ENCODE data around the gene ECI1.
"Not testable (repeated sequence)": the region's sequence is repeated elsewhere in the genome, so short reads cannot be mapped to it uniquely, and the experiment has no call there.

ECI1 gene

GRCh38 chr16:2250652-2251295, 613 bp downstream of the ECI1 start:
- peak; percentile 46 for DNase-seq

- no peak for DNase-seq
These were observed 5.0 kb downstream of the ECI1 start for GRCh38 chr16:2246301-2246885.

- no peak for DNase-seq
These were observed 6.2 kb downstream of the ECI1 start for GRCh38 chr16:2244926-2245795.

- DNase-seq = no peak
These were observed 7.1 kb downstream of the ECI1 start for GRCh38 chr16:2244301-2244700.

GRCh38 chr16:2243781-2244180, 7.6 kb downstream of the ECI1 start:
- no peak for DNase-seq

- no peak for DNase-seq
These were observed 8.3 kb downstream of the ECI1 start for GRCh38 chr16:2243031-2243528.

- DNase-seq = no peak
These were observed 8.8 kb downstream of the ECI1 start for GRCh38 chr16:2242598-2242997.

- DNase-seq = not testable (repeated sequence)
These were observed 11.1 kb downstream of the ECI1 start for GRCh38 chr16:2240331-2240730.

GRCh38 chr16:2238838-2239675, 12.3 kb downstream of the ECI1 start:
- no peak for DNase-seq

- DNase-seq = no peak
These were observed 13.1 kb downstream of the ECI1 start for GRCh38 chr16:2238150-2238837.

GRCh38 chr16:2237493-2238149, 13.8 kb downstream of the ECI1 start:
- DNase-seq = no peak

- DNase-seq = no peak
These were observed 14.3 kb downstream of the ECI1 start for GRCh38 chr16:2237102-2237482.

- no peak for DNase-seq
These were observed 14.9 kb downstream of the ECI1 start, which contains the start of gene DNASE1L2 for GRCh38 chr16:2236337-2237101. DNASE1L2 (plus strand) TSS chr16:2236444; CDS start chr16:2236817, 373 bp downstream.

GRCh38 chr16:2235695-2236336, 15.6 kb downstream of the ECI1 start:
- DNase-seq = no peak

- no peak for DNase-seq
These were observed 16.1 kb downstream of the ECI1 start for GRCh38 chr16:2235234-2235651.

- DNase-seq = no peak
These were observed 16.6 kb downstream of the ECI1 start for GRCh38 chr16:2234813-2235170.

- DNase-seq = no peak
These were observed 17.2 kb downstream of the ECI1 start for GRCh38 chr16:2233872-2234812.

- no peak for DNase-seq
These were observed 18.2 kb downstream of the ECI1 start for GRCh38 chr16:2233046-2233775.
